HG03457 (cell line): Measurements from ENCODE around the gene GPR183.

Experiments
- ATAC-seq: cut with Tn5 transposase; IDR thresholded peaks from one replicate; pipeline ENCODE4 v1.9.1; 2021; ENCODE audit warnings: moderate number of reproducible peaks; ENCODE audit not compliant: unreplicated experiment

Gene GPR183

DNA sequence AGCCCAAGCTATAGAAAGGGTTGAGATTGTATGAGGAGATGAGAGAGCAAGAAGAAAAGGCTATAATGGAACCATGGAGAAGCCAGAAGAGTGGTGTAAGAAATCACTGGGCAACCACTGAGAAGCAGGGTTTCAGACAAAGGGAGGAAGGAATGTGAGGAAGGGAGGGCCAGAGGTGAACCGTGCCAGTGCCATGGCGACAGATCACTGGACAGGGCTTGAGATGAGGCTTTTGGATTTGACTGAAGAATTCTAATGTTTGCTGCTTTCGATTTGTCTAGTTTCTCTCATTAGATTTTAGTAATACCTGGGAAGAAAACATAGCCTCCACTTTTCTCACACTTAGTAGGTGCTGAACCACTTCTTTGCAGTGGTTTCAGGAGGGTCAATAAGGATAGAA lies 6.3 kb upstream of the GPR183 start:
- ATAC-seq: no peak

GRCh38 chr13:99312493-99312883 lies 5.3 kb upstream of the GPR183 start:
- no peak for ATAC-seq

- no peak for ATAC-seq
Measured at GRCh38 chr13:99311748-99312492, 4.7 kb upstream of the GPR183 start.

DNA sequence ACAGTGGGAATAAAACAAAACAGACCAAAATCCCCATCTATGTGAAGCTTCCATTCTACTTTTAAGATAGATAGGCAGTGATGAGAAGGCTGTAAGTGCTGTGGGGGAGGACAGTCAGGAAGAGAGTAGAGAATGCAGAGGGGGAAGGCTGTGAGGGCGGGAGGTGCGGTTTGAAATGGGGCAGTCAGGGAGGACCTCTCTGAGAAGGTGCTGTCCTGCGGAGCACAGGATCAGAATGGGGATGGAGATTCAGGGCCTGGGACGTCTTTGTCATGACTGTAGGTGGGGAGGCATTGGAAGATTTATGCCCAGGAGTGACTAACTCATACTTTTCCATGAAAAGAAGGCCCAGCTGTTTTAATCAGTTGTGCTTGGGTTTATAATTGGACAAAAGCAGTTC lies 3.9 kb upstream of the GPR183 start:
- ATAC-seq: no peak

DNA sequence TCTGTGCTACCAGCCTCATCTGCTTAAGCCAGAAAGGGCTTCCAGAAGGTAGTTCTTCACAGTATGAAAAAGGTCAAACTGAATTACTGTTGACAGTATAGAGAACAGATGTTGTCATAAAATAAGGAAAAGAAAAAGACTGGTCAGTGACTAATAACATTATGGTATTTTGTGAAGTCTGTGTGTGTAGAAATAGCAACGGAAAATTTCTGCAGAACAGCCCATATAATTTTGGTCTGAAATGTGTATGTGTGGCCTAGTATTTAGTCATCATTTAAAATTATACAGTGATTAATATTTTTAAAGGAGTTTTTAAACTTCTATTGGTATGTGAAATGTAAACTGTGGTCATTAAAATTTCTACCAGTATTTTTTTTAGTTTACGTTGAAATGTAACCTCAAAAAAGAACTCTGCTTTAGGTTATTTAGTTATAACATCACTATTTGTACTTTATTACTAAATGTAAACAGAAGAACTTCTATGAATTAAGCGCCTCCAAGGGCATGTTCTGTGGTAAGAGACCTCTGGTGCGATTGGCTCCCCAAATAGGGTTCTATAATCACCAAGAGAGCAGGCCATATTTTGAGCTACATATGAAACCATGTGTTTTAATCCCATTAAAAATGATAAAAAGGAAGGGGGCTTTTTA lies 3.3 kb upstream of the GPR183 start:
- no peak for ATAC-seq

DNA sequence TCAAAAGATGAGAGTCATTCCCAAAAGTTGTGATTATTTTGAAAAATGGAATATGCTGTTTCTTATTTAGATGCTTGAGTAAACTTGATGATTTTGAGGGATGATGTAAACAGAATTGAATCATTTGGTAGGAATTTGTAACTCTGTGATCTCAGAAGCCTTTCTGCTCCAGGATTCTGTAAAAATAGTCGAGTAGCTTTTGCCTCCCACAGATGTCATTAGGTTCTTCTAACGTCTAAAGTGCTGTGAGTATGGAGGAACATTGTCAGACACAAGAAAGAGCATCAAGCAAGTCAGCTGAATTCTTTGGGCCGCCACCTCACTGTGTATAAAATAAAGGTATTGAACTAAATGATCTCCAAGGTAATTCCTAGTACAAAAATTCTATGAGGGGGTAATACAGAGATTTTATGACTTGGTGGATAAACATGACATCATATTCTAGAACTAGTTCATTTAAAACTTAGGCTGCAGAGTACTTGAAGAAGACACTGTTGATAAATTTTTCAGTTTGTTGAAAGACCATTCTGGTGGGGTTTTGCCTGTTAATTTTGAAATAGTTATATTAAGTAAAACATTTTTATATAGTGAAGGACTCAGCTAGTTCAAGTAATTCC lies 1.4 kb upstream of the GPR183 start:
- ATAC-seq: no peak

DNA sequence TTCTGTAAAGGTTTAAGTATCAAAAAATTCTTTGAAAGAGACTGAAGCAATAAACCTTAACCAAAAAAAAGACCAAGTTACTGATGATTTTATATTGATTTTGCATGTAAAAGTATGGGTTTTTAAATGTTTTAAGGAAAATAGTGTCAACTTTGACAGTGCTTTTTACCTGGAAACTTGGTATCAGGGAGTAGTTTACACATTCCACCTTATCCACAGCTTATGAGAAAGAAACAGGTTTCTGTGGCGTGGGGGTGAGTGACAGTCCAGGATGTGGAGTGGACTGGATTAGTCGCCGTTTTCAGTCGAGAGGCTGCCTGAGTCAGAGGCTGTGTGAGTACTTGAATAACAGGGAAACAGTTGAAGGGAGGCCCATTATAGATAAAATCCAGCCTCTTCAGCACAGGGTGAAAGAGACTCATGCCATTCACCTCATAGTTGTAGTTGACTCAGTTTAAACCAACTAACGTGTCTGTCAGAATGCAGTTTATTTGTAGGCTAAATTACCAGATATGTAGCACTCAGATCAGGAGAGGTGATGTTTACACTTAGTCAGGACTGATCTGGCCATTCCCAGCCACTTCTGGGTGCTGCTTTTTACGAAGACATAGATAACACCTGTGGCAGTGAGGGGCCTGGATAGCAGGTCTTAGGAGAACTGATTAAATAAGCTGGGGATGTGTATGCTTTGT lies 595 bp upstream of the GPR183 start:
- ATAC-seq: peak; percentile 40

DNA sequence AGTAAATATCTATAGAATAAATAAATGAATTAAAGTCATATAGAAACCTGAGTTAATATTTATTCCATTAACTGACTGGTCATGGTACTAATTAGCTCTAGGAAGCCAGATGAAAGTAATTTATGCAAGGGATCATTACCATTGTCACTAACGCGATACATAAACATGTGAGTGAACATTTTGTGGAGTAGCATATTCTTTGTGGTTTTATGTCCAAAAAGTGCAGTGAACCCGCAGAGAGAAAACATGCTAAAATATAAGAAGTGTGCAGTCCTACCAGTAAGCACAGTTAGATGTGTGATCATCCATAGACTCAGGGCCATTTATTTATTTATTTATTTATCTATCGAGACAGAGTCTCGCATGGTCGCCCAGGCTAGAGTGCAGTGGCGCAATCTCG lies 1.6 kb downstream of the GPR183 start:
- no peak for ATAC-seq

- ATAC-seq: no peak
Measured at GRCh38 chr13:99305158-99305557, 2.0 kb downstream of the GPR183 start.

- ATAC-seq: no peak
Measured at GRCh38 chr13:99304541-99304940, 2.7 kb downstream of the GPR183 start.

GRCh38 chr13:99303863-99304521 lies 3.2 kb downstream of the GPR183 start:
- ATAC-seq: no peak

GRCh38 chr13:99302637-99303505 lies 4.3 kb downstream of the GPR183 start:
- ATAC-seq: no peak

- ATAC-seq: no peak
Measured at GRCh38 chr13:99301913-99302636, 5.1 kb downstream of the GPR183 start.

DNA sequence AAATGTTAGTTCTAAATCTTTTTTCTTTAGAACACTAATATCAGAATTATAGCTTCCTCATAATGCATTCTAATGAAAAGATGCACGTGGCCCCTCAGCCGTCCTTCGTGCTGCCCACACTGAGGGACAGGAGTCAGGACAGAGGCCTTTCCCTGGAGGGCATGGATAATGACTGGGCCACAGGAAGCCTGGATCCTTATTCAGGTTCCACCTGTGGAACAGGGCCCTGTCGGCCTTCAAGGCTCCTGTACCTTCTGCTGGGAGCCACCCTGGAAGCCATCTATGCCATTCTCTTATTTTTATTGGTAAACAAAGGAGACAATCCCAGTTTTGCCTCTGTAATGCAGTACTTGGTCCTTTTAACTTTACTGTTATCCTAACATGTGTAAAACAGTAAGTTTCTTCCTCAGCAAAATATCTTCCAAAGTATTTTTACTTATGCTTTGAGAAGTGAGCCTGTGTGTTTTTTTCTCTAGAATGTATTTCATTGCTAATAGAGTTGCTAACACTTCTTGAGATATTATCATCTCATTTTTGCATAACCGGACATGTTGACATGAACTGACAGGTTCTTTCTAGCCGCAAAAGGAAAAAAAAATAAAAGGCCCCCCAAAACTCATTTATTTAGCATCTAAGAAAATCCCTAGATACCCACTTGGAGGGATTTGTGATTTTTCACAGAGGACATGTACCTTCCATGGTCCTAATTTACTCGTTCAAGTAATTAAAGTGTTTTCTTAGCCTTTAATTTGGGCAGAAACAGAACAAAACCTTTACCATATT lies 6.0 kb downstream of the GPR183 start:
- no peak for ATAC-seq

DNA sequence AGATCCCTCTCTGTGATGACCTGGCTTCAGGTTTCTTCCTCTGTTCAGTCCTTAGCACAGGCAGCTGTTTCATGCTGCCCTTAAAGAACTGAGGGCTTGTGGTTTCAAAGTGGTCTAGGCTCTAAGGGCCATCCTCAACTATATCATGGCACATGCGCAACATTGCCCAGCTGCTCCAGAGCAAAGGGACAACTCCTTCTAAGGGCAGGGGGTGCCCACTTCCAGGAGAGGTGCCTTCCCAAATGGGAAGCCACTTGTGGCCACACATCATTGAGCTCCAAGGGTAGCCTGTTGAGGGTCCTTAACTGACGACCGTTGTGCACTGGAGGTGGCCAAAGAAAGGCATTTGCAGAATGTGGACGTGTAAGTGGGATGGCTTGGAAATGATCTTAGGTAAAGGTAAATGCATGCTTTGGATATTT lies 7.3 kb downstream of the GPR183 start:
- ATAC-seq: no peak

GRCh38 chr13:99299256-99299919 lies 7.8 kb downstream of the GPR183 start:
- ATAC-seq: no peak

- no peak for ATAC-seq
Measured at GRCh38 chr13:99298056-99298455, 9.1 kb downstream of the GPR183 start.

GRCh38 chr13:99297331-99297730 lies 9.9 kb downstream of the GPR183 start:
- no peak for ATAC-seq
